ENCODE results near the gene DDB1. TPM values are rescaled to one million over a fixed set of nuclear protein-coding genes. Genes with fewer than 3 reads are reported as not detected.

Gene DDB1
- total RNA-seq, 1 donor from 2014 or later: 165 TPM

- TF ChIP-seq CTCF (IDR thresholded peaks at IDR 0.05; ENCODE audit: insufficient read depth, low read length, poor library complexity, severe bottlenecking): no peak
- Histone ChIP-seq H3K4me3 (ENCODE audit: low read depth, low read length) (no peak overlapping the region), H3K27me3 (ENCODE audit: control insufficient read depth, insufficient read depth, low read length) (no peaks in the 10 kb centered on the region), H3K36me3 (ENCODE audit: control insufficient read depth, insufficient read depth, low read length) (no peaks in the 10 kb centered on the region)
- DNase-seq (ENCODE audit: low read depth): no peak
Observed at GRCh38 chr11:61342207-61342803, 9.4 kb upstream of the DDB1 start.

GRCh38 chr11:61341706-61342105 is 8.8 kb upstream of the DDB1 start:
- no peak for TF ChIP-seq CTCF (IDR thresholded peaks at IDR 0.05; ENCODE audit: insufficient read depth, low read length, poor library complexity, severe bottlenecking)
- Histone ChIP-seq H3K4me3 (ENCODE audit: low read depth, low read length) (no peak overlapping the region), H3K27me3 (ENCODE audit: control insufficient read depth, insufficient read depth, low read length) (no peaks in the 10 kb centered on the region)

GRCh38 chr11:61340979-61341378 is 8.1 kb upstream of the DDB1 start:
- Histone ChIP-seq H3K36me3 (ENCODE audit: control insufficient read depth, insufficient read depth, low read length) (no peaks in the 10 kb centered on the region), H3K27me3 (ENCODE audit: control insufficient read depth, insufficient read depth, low read length) (no peaks in the 10 kb centered on the region), H3K4me3 (ENCODE audit: low read depth, low read length) (no peak overlapping the region)
- DNase-seq (ENCODE audit: low read depth): no peak
- TF ChIP-seq CTCF (IDR thresholded peaks at IDR 0.05; ENCODE audit: insufficient read depth, low read length, poor library complexity, severe bottlenecking): no peak

More at GRCh38 chr11:61341706-61342105, 8.8 kb upstream of the DDB1 start:
- no peaks in the 10 kb centered on the region for H3K36me3 ChIP-seq (ENCODE audit: control insufficient read depth, insufficient read depth, low read length)
- DNase-seq (ENCODE audit: low read depth): no peak

GRCh38 chr11:61339490-61339878 is 6.6 kb upstream of the DDB1 start:
- TF ChIP-seq CTCF (IDR thresholded peaks at IDR 0.05; ENCODE audit: insufficient read depth, low read length, poor library complexity, severe bottlenecking): no peak
- no peaks in the 10 kb centered on the region for H3K36me3 ChIP-seq (ENCODE audit: control insufficient read depth, insufficient read depth, low read length)
- no peak for DNase-seq (ENCODE audit: low read depth)
- no peaks in the 10 kb centered on the region for H3K27me3 ChIP-seq (ENCODE audit: control insufficient read depth, insufficient read depth, low read length)
- no peak overlapping the region for H3K4me3 ChIP-seq (ENCODE audit: low read depth, low read length)

GRCh38 chr11:61338783-61339489 is 6.0 kb upstream of the DDB1 start:
- Histone ChIP-seq H3K36me3 (ENCODE audit: control insufficient read depth, insufficient read depth, low read length) (no peaks in the 10 kb centered on the region), H3K27me3 (ENCODE audit: control insufficient read depth, insufficient read depth, low read length) (no peaks in the 10 kb centered on the region), H3K4me3 (ENCODE audit: low read depth, low read length) (no peak overlapping the region)
- no peak for TF ChIP-seq CTCF (IDR thresholded peaks at IDR 0.05; ENCODE audit: insufficient read depth, low read length, poor library complexity, severe bottlenecking)
- no peak for DNase-seq (ENCODE audit: low read depth)

Measured in kidney epithelial cell (primary cell).